Left ventricle myocardium inferior (tissue), 1 donor: Measurements from ENCODE around the gene PIWIL4. TPM values are rescaled to one million over a fixed set of nuclear protein-coding genes. Genes with fewer than 3 reads are reported as not detected.
"Not testable (repeated sequence)": the region's sequence is repeated elsewhere in the genome, so short reads cannot be mapped to it uniquely, and the experiment has no call there.

Source experiments
- DNase-seq: peaks from one replicate; pipeline ENCODE4 v3.0.0-alpha.2; 2020
- H3K27ac ChIP-seq: fragments of 200-600 bp; replicated peaks from 2 replicates; pipeline ENCODE4 v1.8.0; 2021
- H3K27me3 ChIP-seq: fragments of 200-600 bp; 2 replicates; pipeline ENCODE4 v1.8.0; 2021; ENCODE audit warnings: low read depth
- H3K36me3 ChIP-seq: fragments of 200-600 bp; 2 replicates; pipeline ENCODE4 v1.8.0; 2021
- H3K4me1 ChIP-seq: fragments of 200-600 bp; 2 replicates; pipeline ENCODE4 v1.8.0; 2021
- H3K4me3 ChIP-seq: fragments of 200-600 bp; 2 replicates; pipeline ENCODE4 v1.8.0; 2021; ENCODE audit warnings: mild to moderate bottlenecking, moderate library complexity
- H3K9me3 ChIP-seq: fragments of 200-600 bp; replicated peaks from 2 replicates; pipeline ENCODE4 v1.8.0; 2021
- intact Hi-C: fragments of 100-400 bp; cut with micrococcal nuclease; formaldehyde crosslinking; loops from one replicate; pipeline ENCODE4 v1.11.0; 2022
- total RNA-seq: library from RNA; stranded (reverse); fragmentation: NEBNext Ultra II Directional; extraction: Animal tissue kit (Norgen Biotek cat#: 25700); gene quantifications from one replicate; pipeline ENCODE4 v1.2.1, GENCODE V29; 2021
- TF ChIP-seq, protein P1 (sequence below): fragments of 200-600 bp; IDR thresholded peaks from 2 replicates; pipeline ENCODE4 v1.8.0; 2021; ENCODE audit warnings: antibody characterized with exemption, mild to moderate bottlenecking, borderline replicate concordance
- donor health status: DM: no; HTN: yes; CAD: no; lungs with severe emphysema.

The PIWIL4 gene
- total RNA-seq, 1 donor from 2014 or later: 0.66 TPM

DNA sequence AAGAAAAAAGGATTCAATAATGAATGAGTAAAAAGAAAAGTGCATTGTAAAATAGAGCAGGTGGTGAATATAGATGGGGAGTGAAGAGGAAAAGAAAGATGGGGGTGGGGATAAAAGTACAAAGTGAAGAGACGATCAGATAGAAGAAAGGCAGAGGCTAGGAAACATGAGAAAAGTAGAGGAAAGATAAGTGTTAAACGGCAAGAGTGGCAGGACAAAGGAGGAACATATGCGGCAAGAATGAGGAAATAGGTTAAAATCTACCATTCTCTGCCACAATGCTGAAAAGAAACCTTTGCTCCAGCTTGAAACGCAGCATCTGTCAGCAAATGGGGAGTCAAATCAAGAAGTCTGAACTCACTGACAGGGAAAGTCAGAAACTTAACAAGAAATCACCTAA is 16.7 kb upstream of the PIWIL4 start:
- intact Hi-C loops: no loop called here
- TF ChIP-seq, protein P1, sequence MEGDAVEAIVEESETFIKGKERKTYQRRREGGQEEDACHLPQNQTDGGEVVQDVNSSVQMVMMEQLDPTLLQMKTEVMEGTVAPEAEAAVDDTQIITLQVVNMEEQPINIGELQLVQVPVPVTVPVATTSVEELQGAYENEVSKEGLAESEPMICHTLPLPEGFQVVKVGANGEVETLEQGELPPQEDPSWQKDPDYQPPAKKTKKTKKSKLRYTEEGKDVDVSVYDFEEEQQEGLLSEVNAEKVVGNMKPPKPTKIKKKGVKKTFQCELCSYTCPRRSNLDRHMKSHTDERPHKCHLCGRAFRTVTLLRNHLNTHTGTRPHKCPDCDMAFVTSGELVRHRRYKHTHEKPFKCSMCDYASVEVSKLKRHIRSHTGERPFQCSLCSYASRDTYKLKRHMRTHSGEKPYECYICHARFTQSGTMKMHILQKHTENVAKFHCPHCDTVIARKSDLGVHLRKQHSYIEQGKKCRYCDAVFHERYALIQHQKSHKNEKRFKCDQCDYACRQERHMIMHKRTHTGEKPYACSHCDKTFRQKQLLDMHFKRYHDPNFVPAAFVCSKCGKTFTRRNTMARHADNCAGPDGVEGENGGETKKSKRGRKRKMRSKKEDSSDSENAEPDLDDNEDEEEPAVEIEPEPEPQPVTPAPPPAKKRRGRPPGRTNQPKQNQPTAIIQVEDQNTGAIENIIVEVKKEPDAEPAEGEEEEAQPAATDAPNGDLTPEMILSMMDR: no peak
- Histone ChIP-seq H3K9me3 (no peaks in the 10 kb centered on the region), H3K27ac (no peak overlapping the region), H3K4me1 (peaks cover 41% of the 10 kb centered on the region), H3K4me3 (no peak overlapping the region), H3K36me3 (no peaks in the 10 kb centered on the region), H3K27me3 (no peaks in the 10 kb centered on the region)
- DNase-seq: no peak

DNA sequence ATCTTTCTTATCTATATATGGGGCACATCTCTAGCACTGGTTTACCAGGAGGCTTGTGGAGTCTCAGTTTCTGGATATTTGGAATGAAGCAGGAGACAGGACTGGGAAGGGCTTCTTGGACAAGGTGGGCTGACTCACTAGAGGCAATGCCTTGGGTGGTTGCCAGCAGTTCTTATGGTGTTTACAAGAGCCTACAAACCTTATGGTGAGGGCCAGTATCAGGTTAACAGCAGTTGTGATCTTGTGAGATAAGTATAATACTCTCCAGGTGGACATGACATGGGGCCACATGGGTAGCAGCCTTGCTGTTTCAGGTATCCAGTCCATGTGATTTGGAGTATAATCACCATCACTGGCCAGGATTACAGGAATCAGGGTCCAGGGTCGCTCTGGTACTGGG is 13.2 kb upstream of the PIWIL4 start:
- Histone ChIP-seq H3K9me3 (no peaks in the 10 kb centered on the region), H3K36me3 (no peaks in the 10 kb centered on the region), H3K4me3 (no peak overlapping the region), H3K27ac (no peak overlapping the region), H3K27me3 (no peaks in the 10 kb centered on the region), H3K4me1 (peaks cover 6% of the 10 kb centered on the region)
- TF ChIP-seq, protein P1: no peak
- DNase-seq: no peak
- intact Hi-C loops: no loop called here

DNA sequence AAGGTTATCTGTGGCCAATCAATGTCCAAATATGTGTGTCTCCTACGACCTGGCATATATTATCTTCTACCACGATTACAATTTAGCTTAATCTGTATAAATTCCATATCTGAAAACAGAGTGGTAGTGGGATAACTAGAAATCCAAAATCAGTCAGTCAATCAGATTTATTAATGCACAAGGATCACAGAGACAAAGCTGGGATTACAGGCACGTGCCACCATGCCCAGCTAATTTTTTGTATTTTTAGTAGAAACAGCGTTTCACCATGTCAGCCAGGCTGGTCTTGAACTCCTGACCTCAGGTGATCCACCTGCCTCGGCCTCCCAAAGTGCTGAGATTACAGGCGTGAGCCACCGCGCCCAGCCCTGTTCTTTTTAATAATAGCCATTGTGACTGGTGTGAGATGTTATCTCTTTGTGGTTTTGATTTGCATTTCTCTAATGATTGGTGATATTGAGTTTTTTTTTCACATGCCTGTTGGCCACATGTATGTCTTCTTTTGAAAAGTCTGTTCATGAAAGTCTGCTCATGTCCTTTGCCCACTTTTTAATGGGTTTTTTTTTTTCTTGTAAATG is 11.3 kb upstream of the PIWIL4 start:
- H3K27ac ChIP-seq, intact Hi-C loops, H3K4me3 ChIP-seq, H3K36me3 ChIP-seq, H3K27me3 ChIP-seq, H3K9me3 ChIP-seq, H3K4me1 ChIP-seq, DNase-seq: not testable (repeated sequence)

DNA sequence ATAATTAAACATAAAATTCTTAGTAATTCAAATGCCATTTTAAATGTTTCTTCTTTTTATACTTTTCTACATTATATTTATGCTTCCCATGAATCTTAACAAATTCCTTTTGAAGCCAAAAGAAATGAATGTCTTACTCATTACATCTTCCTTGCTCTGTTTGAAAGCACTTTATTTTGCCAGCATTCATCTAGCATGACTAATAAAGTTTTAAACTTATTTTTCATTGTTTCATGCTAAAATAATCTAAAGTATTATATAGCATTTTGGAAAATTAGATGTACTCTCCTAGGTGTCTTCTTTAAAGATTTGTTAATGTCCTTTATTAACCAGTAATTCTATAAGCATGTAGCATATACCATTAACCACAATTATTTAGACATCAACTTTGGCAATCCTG is 9.7 kb upstream of the PIWIL4 start:
- no peaks in the 10 kb centered on the region for H3K9me3 ChIP-seq
- H3K36me3 ChIP-seq: no peaks in the 10 kb centered on the region
- H3K27me3 ChIP-seq: no peaks in the 10 kb centered on the region
- no peaks in the 10 kb centered on the region for H3K4me1 ChIP-seq
- H3K27ac ChIP-seq: no peak overlapping the region
- H3K4me3 ChIP-seq: no peak overlapping the region
- TF ChIP-seq, protein P1: no peak
- intact Hi-C loops: no loop called here
- no peak for DNase-seq

DNA sequence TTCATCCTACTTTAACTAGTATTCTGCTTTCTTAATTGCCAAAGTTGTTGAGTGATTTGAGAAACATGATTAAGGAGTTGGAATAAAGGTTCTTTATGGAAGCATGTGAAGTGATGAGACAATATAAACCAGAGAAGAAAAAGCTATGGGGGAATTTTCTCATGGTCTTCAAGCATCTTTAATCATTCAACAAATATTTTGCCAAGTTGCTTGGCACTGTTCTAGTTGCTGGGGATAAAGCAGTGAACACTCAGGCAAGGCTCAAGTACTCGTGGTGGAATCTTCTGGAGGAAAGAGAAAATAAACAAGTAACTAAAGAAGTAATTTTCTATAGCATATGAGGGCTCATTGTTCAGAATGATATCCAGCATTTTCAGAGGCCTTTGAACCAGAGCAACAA is 9.2 kb upstream of the PIWIL4 start:
- no peaks in the 10 kb centered on the region for H3K9me3 ChIP-seq
- intact Hi-C loops: no loop called here

DNA sequence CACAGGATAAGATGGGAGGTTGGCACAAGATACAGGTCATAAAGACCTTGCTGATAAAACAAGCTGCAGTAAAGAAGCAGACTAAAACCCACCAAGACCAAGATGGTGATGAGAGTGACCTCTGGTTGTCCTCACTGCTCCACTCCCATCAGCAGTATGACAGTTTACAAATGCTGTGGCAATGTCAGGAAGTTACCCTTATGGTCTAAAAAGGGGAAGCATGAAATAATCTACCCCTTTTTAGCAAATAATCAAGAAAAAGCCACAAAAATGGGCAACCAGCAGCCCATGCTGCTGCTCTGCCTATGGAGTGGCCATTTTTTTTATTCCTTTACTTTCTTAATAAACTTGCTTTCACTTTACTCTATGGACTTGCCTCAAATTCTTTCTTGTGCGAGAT is 8.7 kb upstream of the PIWIL4 start:
- TF ChIP-seq, protein P1: no peak
- H3K4me3 ChIP-seq: no peak overlapping the region
- H3K4me1 ChIP-seq: peaks cover 5% of the 10 kb centered on the region
- H3K36me3 ChIP-seq: no peaks in the 10 kb centered on the region
- no peaks in the 10 kb centered on the region for H3K9me3 ChIP-seq
- H3K27me3 ChIP-seq: no peaks in the 10 kb centered on the region
- DNase-seq: no peak
- intact Hi-C loops: no loop called here
- no peak overlapping the region for H3K27ac ChIP-seq

More for the DNA sequence above, 9.2 kb upstream of the PIWIL4 start:
- no peak for DNase-seq
- Histone ChIP-seq H3K4me3 (no peak overlapping the region), H3K4me1 (peaks cover under 1% of the 10 kb centered on the region), H3K27me3 (no peaks in the 10 kb centered on the region), H3K27ac (no peak overlapping the region), H3K36me3 (no peaks in the 10 kb centered on the region)
- TF ChIP-seq, protein P1: no peak
